ENCODE measurements around the gene CACNA2D2.
A peak's percentile ranks its signal among the peaks of the same experiment; 100 is the strongest.

CACNA2D2 gene

GRCh38 chr3:50388720-50389413, 114.6 kb downstream of the CACNA2D2 start:
- DNase-seq, result no peak

DNA sequence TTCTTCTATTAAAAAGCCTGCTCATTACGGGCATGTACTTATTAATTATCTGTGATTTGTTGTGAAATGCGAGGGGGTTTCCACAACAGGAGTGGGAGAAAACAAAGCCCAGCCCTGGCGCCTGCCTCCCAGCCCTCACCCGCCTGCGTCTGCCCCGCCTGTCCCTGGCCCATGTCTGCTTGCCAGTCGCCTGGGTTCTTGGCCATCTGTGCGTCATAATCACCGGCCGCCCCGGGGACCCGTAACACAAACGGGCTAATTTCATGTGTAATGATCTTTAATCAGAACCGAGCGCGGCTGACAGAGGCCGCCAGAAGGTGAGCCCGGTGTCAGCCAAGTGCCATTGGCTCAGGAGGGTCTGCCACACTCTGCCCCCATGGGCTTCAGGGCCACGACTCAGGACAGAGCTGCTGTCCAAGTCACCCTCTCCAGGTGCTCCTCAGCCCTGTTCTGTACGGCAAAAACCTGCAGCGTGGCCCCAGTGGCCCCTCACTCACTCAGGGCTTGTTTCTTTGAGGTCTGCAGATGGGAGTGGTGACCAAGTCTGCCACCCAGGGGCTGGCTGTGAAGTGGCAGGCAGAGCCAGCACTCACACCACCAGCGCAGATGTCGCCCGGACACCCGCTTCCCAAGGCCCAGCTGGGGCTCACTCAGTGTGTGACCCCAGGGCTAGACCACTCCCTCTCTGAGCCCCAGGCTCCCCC, 115.3 kb downstream of the CACNA2D2 start:
- DNase-seq, result no peak

GRCh38 chr3:50385754-50386153, 117.7 kb downstream of the CACNA2D2 start:
- no peak for DNase-seq

DNA sequence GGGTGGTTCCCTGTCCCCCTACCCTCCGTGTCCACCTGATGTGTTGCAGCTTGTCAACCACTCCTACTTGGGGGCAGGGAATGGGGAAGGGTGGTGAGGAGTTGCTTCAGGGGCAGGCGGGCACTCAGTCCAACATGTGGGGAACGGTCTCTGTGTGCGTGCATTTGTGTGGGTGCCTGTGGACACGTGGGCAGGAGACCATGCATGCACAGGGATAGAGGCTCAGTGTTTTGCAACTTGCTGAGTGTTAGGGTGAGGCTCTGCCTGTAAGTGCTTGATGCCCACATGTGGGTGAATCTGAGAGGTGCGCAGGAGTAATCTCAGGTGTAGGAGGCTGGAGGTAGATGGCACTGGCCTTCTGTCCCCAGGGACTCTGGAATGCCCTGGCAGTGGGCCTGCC, 119.7 kb downstream of the CACNA2D2 start:
- DNase-seq, result no peak

GRCh38 chr3:50382722-50383121, 120.7 kb downstream of the CACNA2D2 start:
- no peak for DNase-seq

DNA sequence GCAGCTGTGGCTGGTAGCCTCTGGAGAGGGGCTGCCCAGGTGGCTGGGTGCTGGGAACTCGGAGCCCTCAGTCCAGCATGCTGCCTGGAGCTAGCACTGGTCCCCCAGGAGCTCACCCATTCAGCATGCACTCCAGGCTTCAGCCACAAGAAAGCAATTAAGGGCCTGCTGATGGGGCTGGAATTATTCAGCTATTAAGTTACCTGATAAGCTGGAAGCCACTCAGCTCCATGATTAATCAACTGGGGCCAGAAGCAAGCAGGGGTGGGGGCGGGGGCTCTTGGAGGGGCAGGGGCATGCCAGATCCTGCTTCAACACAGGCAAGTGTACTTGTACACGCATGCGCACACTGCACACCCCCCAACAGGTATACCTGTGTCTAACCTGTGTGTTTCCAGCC, 122.1 kb downstream of the CACNA2D2 start:
- no peak for DNase-seq

DNA sequence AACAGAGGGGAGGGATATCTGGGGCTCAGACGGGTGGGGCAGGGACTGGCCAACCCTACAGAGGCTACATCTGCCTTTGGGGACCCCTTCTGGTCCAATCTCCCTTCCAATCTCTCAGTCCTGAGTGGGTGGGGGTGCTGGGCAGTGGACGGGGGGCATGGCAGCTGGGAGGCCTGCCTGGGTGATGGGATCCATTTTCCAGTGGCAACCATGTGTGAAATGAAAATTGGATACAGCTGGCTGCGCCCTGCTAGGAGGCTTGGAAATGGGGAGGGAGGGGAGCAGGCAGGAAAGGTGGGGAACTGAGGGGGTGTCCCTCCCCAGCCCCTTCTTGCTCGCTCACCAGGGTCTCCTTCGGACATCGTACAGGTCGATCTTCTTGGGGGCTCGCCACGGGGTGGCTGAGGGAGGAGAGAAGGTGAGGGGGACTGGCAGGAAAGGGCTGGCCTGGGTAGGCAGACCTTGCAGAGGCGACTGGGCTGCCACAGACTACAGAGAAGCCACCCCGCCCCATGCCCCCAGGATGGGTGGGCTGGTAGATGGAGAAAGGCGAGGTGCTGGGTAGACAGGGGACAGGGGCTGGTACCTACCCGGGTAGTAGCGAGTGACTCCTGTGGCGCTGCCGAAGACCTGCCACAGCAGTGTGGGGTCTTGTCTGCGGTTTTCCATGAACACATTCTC, 122.9 kb downstream of the CACNA2D2 start:
- DNase-seq, result no peak

- no peak for DNase-seq
Measured at GRCh38 chr3:50378757-50379156, 124.7 kb downstream of the CACNA2D2 start.

DNA sequence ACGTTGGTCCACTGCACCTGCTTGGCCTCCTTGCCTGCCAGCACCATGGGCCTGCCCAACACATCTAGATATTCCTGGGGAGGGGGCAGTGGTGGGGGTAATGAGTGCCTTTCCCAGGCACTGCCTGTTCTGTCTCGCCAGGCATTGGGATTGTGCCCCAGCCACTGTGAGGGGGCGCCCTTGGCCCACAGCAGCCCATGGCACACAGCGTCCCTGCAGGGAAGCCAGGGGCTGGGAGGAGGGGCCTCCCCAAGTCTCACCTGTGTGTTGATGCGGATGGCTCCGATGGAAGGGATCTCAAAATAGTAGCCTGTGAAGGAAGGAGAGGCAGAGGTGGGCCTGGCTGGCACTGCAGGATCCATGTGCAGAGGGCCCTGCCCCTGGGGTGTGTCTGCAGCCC, 125.4 kb downstream of the CACNA2D2 start:
- no peak for DNase-seq

- DNase-seq, result no peak
Measured at GRCh38 chr3:50375258-50375931, 128.0 kb downstream of the CACNA2D2 start.

DNA sequence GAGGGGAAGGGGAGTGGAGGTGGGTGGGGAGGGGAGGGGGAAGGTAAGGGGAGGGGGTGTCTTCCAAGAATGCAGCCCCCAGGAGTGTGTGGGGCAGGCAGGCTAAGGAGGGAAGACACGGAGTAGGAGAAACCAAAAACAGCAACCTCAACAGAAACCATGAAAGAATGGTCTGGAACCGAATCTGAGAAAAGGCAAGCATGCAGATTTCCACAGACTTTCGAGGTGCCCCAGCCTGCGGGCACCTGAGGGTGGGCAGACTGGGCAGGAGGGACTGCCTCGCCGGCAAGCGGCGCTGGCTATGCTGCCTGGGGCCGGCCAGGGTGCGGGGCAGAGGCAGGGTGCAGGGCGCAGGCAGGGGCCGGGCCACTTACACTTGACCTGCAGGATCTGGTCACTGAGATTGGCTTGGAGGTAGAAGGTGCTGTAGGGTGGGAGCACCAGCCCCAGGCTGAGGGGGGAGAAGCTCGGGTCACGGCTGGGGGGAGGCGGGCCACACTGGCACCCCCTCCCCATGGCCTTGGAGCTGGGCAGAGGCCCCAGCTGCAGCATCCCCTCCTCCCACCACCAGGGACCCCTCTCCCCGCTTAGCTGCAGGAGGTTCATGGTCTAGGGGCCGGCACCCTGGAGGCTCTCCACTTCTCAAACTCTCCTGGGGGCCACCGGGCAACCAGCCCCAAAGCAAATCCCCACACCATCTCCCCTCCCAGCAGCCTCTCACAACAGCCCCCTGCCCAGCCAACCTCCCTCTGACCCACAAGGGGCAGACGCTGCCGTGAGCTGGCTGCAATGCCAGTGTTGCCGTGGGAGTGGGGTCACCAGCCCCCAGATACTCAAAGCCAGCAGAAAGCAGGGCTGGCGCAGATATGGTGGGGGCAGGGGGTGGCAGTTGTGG, 128.8 kb downstream of the CACNA2D2 start:
- no peak for DNase-seq

DNA sequence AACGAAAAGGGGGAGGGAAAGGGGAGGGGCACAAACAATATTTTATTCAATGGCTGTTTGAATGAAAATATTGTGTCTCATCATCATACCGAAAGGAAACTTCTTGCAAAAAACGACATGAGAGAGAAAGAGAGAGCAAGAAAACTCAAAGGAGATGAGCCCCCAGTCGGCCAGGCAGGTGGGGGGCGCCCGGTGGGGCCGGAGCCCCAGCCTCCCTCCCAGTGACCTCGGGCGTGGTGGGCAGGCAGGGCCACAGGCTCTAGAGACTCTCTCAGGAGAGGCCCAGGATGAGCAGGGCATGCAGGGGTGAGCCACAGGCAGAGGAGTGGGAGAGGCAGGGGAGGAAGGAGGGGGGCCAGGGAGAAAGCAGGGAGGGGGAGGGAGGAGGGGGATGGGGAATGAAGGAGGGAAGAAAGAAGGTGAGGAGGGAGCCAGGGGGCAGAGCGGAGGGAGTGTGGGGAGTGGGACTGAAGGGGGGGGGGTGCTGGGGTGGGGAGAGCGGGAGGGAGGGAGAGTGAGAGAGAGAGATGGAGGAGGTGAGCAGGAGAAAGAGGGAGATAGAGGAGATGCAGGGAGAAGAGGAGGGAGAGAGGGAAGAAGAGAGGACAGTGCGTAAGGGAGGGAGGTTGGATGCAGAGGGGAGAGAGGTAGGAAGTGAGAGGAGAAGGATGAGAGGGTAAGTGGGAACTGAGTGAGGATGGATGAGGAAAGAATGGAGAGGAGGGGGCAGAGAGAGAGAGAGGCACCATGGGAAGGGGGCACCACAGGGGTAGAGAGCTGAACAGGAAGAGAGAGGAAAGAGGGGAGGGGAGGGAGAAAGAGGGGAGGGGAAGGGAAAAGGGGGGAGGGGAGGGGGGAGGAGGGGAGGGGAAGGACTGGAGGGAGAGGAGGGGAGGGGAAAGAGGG, 130.0 kb downstream of the CACNA2D2 start:
- no peak for DNase-seq

- peak; percentile 9 for DNase-seq
Measured at GRCh38 chr3:50372349-50372748, 131.1 kb downstream of the CACNA2D2 start.

- DNase-seq, result no peak
Measured at GRCh38 chr3:50371133-50371685, 132.2 kb downstream of the CACNA2D2 start.

DNA sequence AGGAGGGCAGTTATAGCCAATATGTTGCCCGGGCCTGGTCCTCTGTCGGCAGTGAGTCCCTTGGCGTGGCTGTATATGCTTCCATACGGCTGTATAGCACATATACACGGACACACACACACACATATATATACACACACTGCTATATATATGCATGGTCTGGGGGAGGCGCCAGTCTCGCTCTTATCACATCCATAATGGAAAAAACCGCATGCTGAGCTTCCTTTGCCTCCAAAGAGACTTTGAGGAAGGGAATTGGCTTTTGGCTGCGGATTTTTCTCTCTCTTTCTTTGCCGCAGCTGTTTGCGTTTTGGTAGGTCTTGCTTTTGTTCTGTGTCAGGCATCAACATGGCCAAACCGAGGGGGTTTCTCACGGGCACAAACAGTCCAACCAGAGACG, 132.8 kb downstream of the CACNA2D2 start:
- no peak for DNase-seq

- no peak for DNase-seq
Measured at GRCh38 chr3:50369012-50369670, 134.3 kb downstream of the CACNA2D2 start.

GRCh38 chr3:50365842-50366220, 137.6 kb downstream of the CACNA2D2 start:
- no peak for DNase-seq

- peak; percentile 72 for DNase-seq
Measured at GRCh38 chr3:50365080-50365841, 138.2 kb downstream of the CACNA2D2 start.

GRCh38 chr3:50364573-50365079, 138.8 kb downstream of the CACNA2D2 start:
- DNase-seq, result no peak

DNA sequence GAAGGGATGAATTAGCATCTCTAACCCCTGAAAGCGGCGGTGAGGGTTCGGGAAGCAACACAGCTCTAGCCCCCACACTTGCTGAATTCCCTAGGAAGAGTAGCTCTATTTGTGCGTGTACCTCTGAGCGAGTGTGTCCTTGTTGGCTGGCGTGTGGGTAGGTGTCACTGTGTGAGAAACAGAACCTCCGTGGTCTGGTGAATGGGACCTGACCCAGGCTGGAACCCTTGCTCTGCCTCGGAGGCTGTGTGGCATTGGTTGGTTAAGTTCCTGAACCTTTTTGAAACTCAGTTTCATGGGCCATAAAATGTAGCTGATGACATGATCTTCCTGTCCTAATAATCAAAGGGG, 143.7 kb downstream of the CACNA2D2 start:
- DNase-seq, result no peak

All from NCI-H2227 treated with DMSO at 0.1 percent for 48 hours (cell line).